Esophagus muscularis mucosa (tissue), 4 donors: ENCODE results near the gene F2R. TPM values are rescaled to one million over a fixed set of nuclear protein-coding genes. Genes with fewer than 3 reads are reported as not detected.

ENCODE experiments used
- DNase-seq: peaks from one replicate; pipeline ENCODE4 v3.0.0-alpha.2; 2017; ENCODE audit errors: extremely low spot score
- H3K27ac ChIP-seq, 4 donors: fragments of 200-600 bp; sonication (generic); replicated peaks in 1 of 4; 1 replicate in 3 of 4; 2 replicates in 1 of 4; pipeline ENCODE4 v1.5.1; 2016 to 2019; ENCODE audit warnings: mild to moderate bottlenecking in 1 of 4
- H3K27me3 ChIP-seq, 4 donors: fragments of 200-600 bp; sonication (generic); one replicate each; pipeline versions ENCODE4 v1.5.1 to v1.6.0; 2016 to 2019
- H3K36me3 ChIP-seq, 4 donors: fragments of 200-600 bp; sonication (generic); one replicate each; pipeline ENCODE4 v1.5.1; 2016 to 2019
- H3K4me1 ChIP-seq, 4 donors: fragments of 200-600 bp; sonication (generic); one replicate each; pipeline ENCODE4 v1.5.1; 2016 to 2019
- H3K4me3 ChIP-seq, 4 donors: fragments of 200-600 bp; sonication (generic); 1 replicate in 2 of 4; 2 replicates in 2 of 4; pipeline ENCODE4 v1.5.1; 2016 to 2019; ENCODE audit warnings: mild to moderate bottlenecking in 4 of 4, moderate library complexity in 1 of 4
- H3K9me3 ChIP-seq, 4 donors: fragments of 200-600 bp; sonication (generic); 1 replicate in 3 of 4; 2 replicates in 1 of 4; pipeline ENCODE4 v1.5.1; 2016 to 2019
- EP300 ChIP-seq: sonication (generic); formaldehyde crosslinking; IDR thresholded peaks from one replicate; pipeline ENCODE4 v1.6.1; 2017; ENCODE audit warnings: antibody characterized with exemption
- POLR2A ChIP-seq: fragments of 450-650 bp; IDR thresholded peaks from one replicate; pipeline ENCODE4 v1.6.1; 2017; ENCODE audit warnings: antibody characterized with exemption, moderate library complexity, mild to moderate bottlenecking, low read depth
- POLR2AphosphoS5 ChIP-seq, 2 donors: sonication (generic); formaldehyde crosslinking; IDR thresholded peaks; one replicate each; pipeline ENCODE4 v1.6.1; 2017; ENCODE audit warnings: antibody characterized with exemption in 2 of 2
- WGBS: methylation state at CpG from one replicate; pipeline ENCODE4 v1.1.5; 2018; 5-methylcytosine and 5-hydroxymethylcytosine counted together
- intact Hi-C: fragments of 100-400 bp; cut with DNase I; formaldehyde crosslinking; loops from one replicate; pipeline ENCODE4 v1.15.1; 2023
- total RNA-seq, 4 donors: library from RNA; depleted of rRNA; stranded (reverse); fragments of >200 nt; gene quantifications; one replicate each; pipeline versions ENCODE4 v1.1.0 to v1.2.1, GENCODE V29; 2016
- TF ChIP-seq, protein P1 (sequence below), 3 experiments: fragments of 200-600 bp in 2 of 3; fragments of 450-650 bp in 1 of 3; sonication (generic) in 2 of 3; IDR thresholded peaks; one replicate each; pipeline ENCODE4 v1.5.1; 2017 to 2019; ENCODE audit warnings: antibody characterized with exemption in 3 of 3, mild to moderate bottlenecking in 2 of 3, moderate library complexity in 1 of 3

The F2R gene
- total RNA-seq, 4 donors from 2014 or later = 12.1 to 14.1 (median 13.9) TPM

DNA sequence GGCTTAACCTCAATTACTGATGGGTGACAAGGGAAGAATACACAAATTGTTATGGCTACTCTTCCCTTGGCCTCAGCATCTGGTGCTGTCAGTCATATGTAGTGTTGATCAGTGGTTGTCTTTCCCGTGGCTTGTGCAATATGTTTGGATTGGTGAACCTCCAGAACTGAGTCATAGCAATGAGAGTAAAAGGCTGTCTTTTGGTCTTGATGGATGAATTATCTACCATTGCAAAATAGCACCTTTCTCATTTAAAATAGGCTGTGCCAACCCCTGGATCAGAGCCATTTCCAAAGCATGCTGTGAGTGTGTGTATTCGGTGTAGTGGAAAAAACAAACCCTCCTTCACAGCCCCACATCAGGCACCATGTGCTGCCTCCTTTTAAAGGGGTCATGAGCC is 14.6 kb upstream of the F2R start:
- H3K4me3 ChIP-seq = no peak overlapping the region
- no peaks in the 10 kb centered on the region for H3K4me1 ChIP-seq
- H3K27ac ChIP-seq = no peak overlapping the region
- WGBS = 49% methylated on average over 2 of the region's 2 CpGs
- H3K36me3 ChIP-seq = peaks cover 0 to 10% (median 0%) of the 10 kb centered on the region in 4 donors
- DNase-seq = no peak
- no peaks in the 10 kb centered on the region for H3K9me3 ChIP-seq
- TF ChIP-seq POLR2A (no peak), POLR2AphosphoS5 (IDR thresholded peaks at IDR 0.05) (no peak)
- TF ChIP-seq, protein P1, sequence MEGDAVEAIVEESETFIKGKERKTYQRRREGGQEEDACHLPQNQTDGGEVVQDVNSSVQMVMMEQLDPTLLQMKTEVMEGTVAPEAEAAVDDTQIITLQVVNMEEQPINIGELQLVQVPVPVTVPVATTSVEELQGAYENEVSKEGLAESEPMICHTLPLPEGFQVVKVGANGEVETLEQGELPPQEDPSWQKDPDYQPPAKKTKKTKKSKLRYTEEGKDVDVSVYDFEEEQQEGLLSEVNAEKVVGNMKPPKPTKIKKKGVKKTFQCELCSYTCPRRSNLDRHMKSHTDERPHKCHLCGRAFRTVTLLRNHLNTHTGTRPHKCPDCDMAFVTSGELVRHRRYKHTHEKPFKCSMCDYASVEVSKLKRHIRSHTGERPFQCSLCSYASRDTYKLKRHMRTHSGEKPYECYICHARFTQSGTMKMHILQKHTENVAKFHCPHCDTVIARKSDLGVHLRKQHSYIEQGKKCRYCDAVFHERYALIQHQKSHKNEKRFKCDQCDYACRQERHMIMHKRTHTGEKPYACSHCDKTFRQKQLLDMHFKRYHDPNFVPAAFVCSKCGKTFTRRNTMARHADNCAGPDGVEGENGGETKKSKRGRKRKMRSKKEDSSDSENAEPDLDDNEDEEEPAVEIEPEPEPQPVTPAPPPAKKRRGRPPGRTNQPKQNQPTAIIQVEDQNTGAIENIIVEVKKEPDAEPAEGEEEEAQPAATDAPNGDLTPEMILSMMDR (IDR thresholded peaks at IDR 0.05) = no peak
- intact Hi-C loops = no loop called here
- H3K27me3 ChIP-seq = no peaks in the 10 kb centered on the region

DNA sequence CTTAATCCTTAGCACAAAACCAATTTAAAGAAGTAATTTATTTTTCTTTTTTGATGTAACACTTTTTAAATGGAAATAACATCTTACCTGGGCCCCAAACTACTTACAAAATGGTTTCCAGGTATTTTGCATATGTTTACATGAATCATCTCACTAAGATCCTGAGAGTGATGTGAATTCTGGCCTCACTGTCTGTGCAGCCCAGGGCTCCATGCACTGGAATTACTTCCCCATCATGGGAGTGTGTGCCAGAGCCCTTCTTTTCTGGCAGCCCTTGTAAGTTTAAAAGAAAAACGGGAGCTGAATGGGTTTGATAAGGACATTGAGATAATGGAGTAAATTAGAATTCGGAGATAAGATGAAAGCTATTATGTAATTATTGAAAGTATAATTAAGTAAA is 12.2 kb upstream of the F2R start:
- intact Hi-C loops = no loop called here
- TF ChIP-seq, protein P1 (IDR thresholded peaks at IDR 0.05) = no peak
- TF ChIP-seq POLR2AphosphoS5 (IDR thresholded peaks at IDR 0.05) (no peak), POLR2A (no peak), EP300 (no peak)
- DNase-seq = no peak
- 78% methylated on average over 2 of the region's 2 CpGs for WGBS
- Histone ChIP-seq H3K27me3 (no peaks in the 10 kb centered on the region), H3K4me1 (no peaks in the 10 kb centered on the region), H3K9me3 (no peaks in the 10 kb centered on the region), H3K36me3 (peaks cover 0 to 10% (median 0%) of the 10 kb centered on the region in 4 donors), H3K27ac (no peak overlapping the region), H3K4me3 (no peak overlapping the region)

DNA sequence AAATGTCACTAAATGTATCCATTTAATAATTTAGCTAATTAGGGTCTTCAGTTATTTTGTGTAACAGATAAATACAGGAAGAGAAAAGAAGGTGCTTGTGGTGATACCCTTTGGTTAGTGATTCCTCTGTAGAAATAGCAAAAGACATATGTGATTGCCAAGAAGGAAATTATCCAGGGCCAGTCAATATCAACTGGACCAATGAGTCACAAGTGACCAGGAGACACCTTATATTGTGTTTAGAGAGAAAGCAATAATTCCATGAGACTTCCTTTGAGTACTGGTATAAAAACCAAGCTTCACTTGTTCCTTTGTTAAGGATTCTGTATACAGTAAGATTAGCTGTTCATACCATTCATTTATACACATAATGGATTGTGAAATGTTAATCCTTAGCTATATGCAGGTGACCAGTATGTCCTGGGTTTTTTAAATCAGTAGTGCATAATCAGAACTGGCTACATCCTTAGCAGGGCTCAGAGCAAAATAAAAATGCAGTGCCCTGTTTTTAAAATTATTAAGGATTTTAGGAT is 11.7 kb upstream of the F2R start:
- no peak for DNase-seq
- no peaks in the 10 kb centered on the region for H3K9me3 ChIP-seq
- H3K4me3 ChIP-seq = no peak overlapping the region
- no peaks in the 10 kb centered on the region for H3K27me3 ChIP-seq
- TF ChIP-seq POLR2A (no peak), EP300 (no peak), POLR2AphosphoS5 (IDR thresholded peaks at IDR 0.05) (no peak)
- TF ChIP-seq, protein P1 (IDR thresholded peaks at IDR 0.05) = no peak
- H3K27ac ChIP-seq = no peak overlapping the region
- no peaks in the 10 kb centered on the region for H3K4me1 ChIP-seq
- intact Hi-C loops = no loop called here
- H3K36me3 ChIP-seq = peaks cover 0 to 10% (median 0%) of the 10 kb centered on the region in 4 donors

DNA sequence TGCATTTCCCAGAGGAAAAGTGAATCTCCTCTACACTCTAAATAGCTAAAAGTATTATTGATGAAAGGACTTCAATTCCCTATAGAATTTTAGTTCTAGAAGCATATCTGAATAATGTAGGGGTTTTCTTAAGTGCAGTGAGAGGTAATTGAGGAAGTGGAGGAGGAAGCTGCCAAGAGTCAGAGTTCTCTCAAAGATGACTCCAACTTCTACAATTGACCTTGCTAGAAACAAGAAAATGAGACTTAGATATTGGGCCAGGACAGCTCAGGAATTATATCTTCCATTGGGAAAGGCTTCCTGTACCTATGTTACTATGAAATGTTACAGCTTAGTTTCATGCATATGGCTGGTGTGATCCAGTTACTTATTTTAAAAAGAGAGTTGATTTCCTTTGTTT is 10.4 kb upstream of the F2R start:
- no peak for TF ChIP-seq POLR2AphosphoS5 (IDR thresholded peaks at IDR 0.05)
- no peak for TF ChIP-seq EP300
- TF ChIP-seq, protein P1 (IDR thresholded peaks at IDR 0.05) = no peak
- no peak for TF ChIP-seq POLR2A
- Histone ChIP-seq H3K4me3 (no peak overlapping the region), H3K27me3 (no peaks in the 10 kb centered on the region), H3K4me1 (no peaks in the 10 kb centered on the region), H3K9me3 (no peaks in the 10 kb centered on the region), H3K27ac (no peak overlapping the region), H3K36me3 (peaks cover 0 to 10% (median 0%) of the 10 kb centered on the region in 4 donors)
- DNase-seq = no peak
- intact Hi-C loops = no loop called here

DNA sequence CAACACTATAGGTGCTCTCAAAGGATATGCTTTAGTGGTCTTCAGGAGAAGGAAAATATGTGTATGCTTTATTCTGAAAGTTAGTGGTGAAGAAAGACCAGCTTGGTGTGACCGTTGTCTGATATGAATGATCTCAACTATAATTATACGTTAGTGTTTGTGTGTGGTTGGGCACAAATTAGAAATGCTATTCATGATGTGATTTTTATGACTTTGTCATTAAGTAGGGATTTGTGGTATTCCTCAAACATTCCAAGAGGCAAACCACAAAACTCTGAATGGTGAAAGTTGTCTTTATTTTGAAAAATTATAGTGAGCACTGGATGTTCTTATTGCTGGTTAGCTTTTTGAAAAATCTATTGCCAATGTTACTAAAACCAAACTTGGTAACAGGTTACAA is 6.2 kb upstream of the F2R start:
- no peak overlapping the region for H3K27ac ChIP-seq
- no peak for DNase-seq
- H3K36me3 ChIP-seq = no peaks in the 10 kb centered on the region
- 93% methylated on average over 2 of the region's 2 CpGs for WGBS
- TF ChIP-seq POLR2A (no peak), POLR2AphosphoS5 (IDR thresholded peaks at IDR 0.05) (no peak), EP300 (no peak)
- TF ChIP-seq, protein P1 (IDR thresholded peaks at IDR 0.05) = no peak
- peaks cover 0 to 3% (median 1%) of the 10 kb centered on the region in 4 donors for H3K4me1 ChIP-seq
- H3K27me3 ChIP-seq = peaks cover 0 to 3% (median 0%) of the 10 kb centered on the region in 4 donors
- intact Hi-C loops = no loop called here
- no peak overlapping the region for H3K4me3 ChIP-seq
- H3K9me3 ChIP-seq = no peaks in the 10 kb centered on the region
